HFF-Myc (cell line): Measurements from ENCODE around the gene AHNAK.
A peak's percentile ranks its signal among the peaks of the same experiment; 100 is the strongest.
"Not testable (repeated sequence)": the region's sequence is repeated elsewhere in the genome, so short reads cannot be mapped to it uniquely, and the experiment has no call there.

ENCODE experiments used
- DNase-seq: peaks from one replicate; pipeline ENCODE4 v3.0.0-alpha.2; 2011; ENCODE audit warnings: low read depth; ENCODE audit errors: extremely low read depth
- H3K4me3 ChIP-seq: replicated peaks from 2 replicates; pipeline ENCODE4 v1.5.1; 2011; ENCODE audit warnings: low read depth, mild to moderate bottlenecking, control low read depth, low read length
- TF ChIP-seq, protein P1 (sequence below): IDR thresholded peaks from 2 replicates; pipeline ENCODE4 v1.5.1; 2012; ENCODE audit warnings: mild to moderate bottlenecking, low read depth, low read length, control low read depth; ENCODE audit errors: missing control alignments

The AHNAK gene

DNA sequence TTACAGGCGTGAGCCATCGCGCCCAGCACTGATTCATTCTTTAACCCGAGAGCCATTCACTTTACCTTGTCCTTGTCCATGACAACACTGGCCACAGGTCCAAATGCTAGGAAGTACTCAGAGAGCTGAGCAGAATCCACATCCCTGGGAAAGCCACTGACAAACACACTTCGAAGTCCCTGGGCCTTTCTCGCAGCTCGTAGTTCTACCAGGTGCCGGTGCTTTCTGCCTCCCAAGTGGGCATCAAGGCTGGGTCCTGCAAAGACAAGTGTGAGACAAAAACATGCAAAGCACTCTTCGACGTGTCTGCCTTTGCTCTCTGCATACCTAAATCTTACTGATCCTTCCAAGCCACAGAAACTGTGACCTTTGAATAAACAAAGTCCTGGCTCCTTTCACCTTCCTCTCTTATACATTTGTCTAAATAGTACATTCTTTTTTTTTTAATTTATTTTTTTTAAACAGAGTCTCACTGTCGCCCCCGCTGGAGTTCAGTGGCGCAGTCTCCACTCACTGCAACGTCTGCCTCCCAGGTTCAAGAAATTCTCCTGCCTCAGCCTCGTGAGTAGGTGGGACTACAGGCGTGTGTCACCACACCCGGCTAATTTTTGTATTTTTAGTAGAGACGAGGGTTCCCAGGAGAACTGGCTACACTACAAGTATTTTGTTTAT, 42.5 kb upstream of the AHNAK start:
- TF ChIP-seq, protein P1, sequence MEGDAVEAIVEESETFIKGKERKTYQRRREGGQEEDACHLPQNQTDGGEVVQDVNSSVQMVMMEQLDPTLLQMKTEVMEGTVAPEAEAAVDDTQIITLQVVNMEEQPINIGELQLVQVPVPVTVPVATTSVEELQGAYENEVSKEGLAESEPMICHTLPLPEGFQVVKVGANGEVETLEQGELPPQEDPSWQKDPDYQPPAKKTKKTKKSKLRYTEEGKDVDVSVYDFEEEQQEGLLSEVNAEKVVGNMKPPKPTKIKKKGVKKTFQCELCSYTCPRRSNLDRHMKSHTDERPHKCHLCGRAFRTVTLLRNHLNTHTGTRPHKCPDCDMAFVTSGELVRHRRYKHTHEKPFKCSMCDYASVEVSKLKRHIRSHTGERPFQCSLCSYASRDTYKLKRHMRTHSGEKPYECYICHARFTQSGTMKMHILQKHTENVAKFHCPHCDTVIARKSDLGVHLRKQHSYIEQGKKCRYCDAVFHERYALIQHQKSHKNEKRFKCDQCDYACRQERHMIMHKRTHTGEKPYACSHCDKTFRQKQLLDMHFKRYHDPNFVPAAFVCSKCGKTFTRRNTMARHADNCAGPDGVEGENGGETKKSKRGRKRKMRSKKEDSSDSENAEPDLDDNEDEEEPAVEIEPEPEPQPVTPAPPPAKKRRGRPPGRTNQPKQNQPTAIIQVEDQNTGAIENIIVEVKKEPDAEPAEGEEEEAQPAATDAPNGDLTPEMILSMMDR, result peak; percentile 35
- DNase-seq, result no peak
- H3K4me3 ChIP-seq, result no peak overlapping the region

DNA sequence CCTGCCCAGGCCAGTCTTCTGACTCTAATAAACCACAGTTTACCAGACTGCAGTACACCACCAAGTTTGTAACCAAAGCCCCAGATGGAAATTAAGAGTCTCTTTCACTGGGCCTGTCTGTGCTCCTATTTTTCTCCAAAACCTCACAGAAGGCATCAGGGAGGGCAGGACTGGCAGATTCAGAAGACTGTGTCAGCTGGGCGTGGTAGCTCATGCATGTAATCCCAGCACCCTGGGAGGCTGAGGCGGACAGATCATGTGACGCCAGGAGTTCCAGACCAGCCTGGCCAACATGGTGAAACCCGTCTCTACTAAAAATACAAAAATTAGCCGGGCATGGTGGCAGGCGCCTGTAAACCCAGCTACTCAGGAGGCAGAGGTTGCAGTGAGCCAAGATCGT, 38.8 kb upstream of the AHNAK start:
- H3K4me3 ChIP-seq, result not testable (repeated sequence)

DNA sequence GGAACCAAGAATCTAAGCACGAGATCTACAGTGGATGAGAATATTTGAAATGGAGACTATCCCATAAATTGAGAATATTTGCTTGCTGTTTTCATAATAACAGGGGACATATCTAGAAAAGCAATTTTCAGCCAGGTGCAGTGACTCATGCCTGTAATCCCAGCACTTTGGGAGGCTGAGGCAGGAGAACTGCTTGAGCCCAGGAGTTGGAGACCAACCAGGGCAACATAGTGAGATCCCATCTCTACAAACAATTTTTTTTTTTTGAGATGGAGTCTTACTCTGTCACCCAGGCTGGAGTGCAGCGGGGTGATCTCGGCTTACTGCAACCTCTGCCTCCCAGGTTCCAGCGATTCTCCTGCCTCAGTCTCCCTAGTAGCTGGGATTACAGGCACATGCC, 35.1 kb upstream of the AHNAK start:
- DNase-seq, result not testable (repeated sequence)

More for the DNA sequence above, 38.8 kb upstream of the AHNAK start:
- not testable (repeated sequence) for DNase-seq

DNA sequence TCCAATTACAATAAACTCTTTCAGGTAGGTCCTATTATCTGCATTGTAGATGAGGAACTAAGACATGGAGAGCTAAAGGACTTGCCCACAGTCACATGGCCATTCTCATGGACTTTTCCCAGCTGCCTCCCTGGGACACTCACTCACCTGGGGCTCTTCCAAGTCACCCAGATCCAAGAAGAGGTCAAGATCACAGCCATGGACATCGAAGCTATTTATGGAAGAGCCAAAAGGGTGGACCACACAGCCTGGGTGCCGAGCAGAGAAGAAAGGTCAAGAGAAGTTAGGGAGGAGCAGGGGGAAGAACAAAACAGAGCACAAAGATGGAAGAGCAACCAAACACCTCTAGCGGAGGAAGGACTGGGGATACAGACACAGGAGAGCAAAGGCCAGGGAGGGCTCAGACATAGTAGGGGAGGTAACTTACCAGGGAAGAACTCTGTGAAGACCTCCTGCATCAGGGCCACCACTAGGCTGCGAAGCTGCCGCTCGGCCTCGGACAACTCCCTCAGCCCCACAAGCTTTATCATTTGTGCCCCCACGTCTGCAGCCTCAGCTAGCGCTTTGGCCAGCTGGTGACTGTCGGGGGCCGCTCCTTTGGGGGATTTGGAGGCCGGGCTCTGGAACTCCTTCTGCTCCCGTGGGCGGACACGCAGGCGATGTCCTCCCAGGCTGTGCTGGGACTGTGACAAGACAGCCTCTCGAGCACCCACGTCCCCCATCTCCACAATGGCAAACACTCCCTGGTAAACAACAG, 34.5 kb upstream of the AHNAK start:
- DNase-seq, result no peak
- H3K4me3 ChIP-seq, result no peak overlapping the region
- TF ChIP-seq, protein P1, result no peak

More for the DNA sequence above, 35.1 kb upstream of the AHNAK start:
- not testable (repeated sequence) for H3K4me3 ChIP-seq

DNA sequence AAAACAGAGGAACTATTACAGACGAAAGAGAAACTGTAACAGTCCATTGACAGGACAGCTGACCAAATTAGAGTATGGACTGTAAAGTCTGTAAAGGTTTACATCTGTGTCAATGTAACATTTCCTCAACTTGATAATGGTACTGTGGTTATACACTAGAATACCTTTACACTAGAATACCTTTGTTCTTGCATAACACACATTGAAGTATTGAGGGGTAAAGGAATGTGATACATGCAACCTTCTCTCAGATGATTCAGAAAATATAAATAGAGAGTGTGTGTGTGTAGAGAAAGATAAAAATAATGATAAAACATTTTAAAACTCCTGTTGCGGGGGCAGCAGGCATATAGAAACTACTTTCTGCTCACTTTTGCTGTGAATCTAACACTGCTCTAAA, 32.6 kb upstream of the AHNAK start:
- TF ChIP-seq, protein P1, result no peak
- no peak overlapping the region for H3K4me3 ChIP-seq
- DNase-seq, result no peak

DNA sequence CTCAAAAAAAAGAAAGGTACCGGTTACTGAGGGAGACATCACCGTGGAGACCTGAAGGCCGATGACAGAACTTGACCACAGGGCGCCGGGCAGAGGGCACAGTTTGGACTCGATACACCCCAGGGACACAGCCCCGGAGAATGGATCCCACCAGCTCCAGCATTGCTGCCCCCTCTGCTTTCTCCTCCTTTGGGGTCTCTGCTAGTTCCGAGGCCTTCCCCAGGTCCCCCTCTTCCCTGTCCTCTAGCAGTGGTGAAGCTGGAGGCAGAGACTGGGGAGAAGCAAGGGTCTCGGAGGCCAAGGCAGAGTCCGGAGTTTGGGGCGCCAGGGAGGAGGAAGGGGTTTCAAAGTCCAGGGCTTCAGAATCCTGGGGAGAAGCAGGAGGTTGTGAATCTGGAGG, 31.9 kb upstream of the AHNAK start:
- no peak for DNase-seq
- no peak overlapping the region for H3K4me3 ChIP-seq

DNA sequence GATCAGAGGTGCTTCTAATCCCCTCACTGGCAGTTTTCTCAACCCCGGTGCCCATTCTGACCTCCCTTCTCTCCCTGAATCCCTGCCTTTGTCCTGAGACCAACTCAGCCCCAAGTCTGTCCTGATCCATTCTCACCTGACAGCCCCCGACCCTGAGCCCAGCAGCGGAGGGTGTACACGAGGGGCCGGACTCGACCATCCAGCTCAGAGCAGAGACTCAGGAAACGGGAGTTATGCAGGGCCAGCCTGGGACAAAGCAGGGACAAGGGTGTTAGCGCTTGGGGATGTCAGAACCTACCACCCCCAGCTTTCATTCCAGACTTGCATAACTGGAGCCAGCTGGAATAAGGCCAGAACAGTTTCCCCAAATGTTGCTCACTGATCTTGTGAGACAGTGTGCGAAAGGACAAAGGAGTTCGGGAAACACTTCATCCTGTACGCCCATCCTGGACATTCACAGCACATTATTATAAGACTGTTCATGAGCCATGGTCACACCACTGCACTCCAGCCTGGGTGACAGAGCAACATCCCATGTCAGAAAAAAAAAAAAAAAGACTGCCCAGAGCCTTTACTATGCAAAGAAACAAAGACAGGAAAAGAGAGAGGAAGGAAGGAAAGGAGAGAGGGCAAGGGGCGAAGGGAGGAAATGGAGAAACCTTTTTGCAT, 30.6 kb upstream of the AHNAK start:
- no peak for DNase-seq
- TF ChIP-seq, protein P1, result no peak
- H3K4me3 ChIP-seq, result no peak overlapping the region

More for the DNA sequence above, 31.9 kb upstream of the AHNAK start:
- TF ChIP-seq, protein P1, result no peak
